ENCODE data around the gene TMEM100. TPM values are rescaled to one million over a fixed set of nuclear protein-coding genes. Genes with fewer than 3 reads are reported as not detected.

Gene TMEM100
- polyA plus RNA-seq, 1 donor from 2014 or later: not detected

- no peaks in the 10 kb centered on the region for H3F3A ChIP-seq (ENCODE audit: insufficient read depth, low read length, poor library complexity, severe bottlenecking)
- no peaks in the 10 kb centered on the region for H3K36me3 ChIP-seq (ENCODE audit: insufficient read depth, low read length)
- no peaks in the 10 kb centered on the region for H3K27me3 ChIP-seq (ENCODE audit: insufficient read depth, low read depth, low read length)
- no peaks in the 10 kb centered on the region for H3K79me2 ChIP-seq (replicated peaks; ENCODE audit: insufficient read depth, low read length)
- no peak overlapping the region for H3K4me2 ChIP-seq (ENCODE audit: low read length)
- no peak overlapping the region for H3K9ac ChIP-seq (ENCODE audit: low read length)
- no peaks in the 10 kb centered on the region for H3K9me3 ChIP-seq (ENCODE audit: low read length)
- no peaks in the 10 kb centered on the region for H4K20me1 ChIP-seq (ENCODE audit: insufficient read depth)
- no peak overlapping the region for H3K27ac ChIP-seq (ENCODE audit: low read length)
- no peak overlapping the region for H2AFZ ChIP-seq (ENCODE audit: low read depth, low read length)
- no peaks in the 10 kb centered on the region for H3K9me2 ChIP-seq (ENCODE audit: insufficient read depth, low read length)
- no peak overlapping the region for H3K4me3 ChIP-seq (ENCODE audit: low read length)
- no peak for TF ChIP-seq RAD21 (conservative IDR thresholded peaks at IDR 0.05)
- no peak for TF ChIP-seq CTCF (IDR thresholded peaks at IDR 0.05; ENCODE audit: poor library complexity, severe bottlenecking)
- TF ChIP-seq EZH2 (IDR thresholded peaks at IDR 0.05; ENCODE audit: borderline replicate concordance, insufficient read depth, low read length, poor library complexity, severe bottlenecking): no peak
- TF ChIP-seq POLR2AphosphoS5 (IDR thresholded peaks at IDR 0.05): no peak
- no peak for TF ChIP-seq EP300 (conservative IDR thresholded peaks at IDR 0.05; ENCODE audit: poor library complexity, severe bottlenecking)
- TF ChIP-seq MXI1 (conservative IDR thresholded peaks at IDR 0.05; ENCODE audit: poor library complexity, severe bottlenecking): no peak
Measured at GRCh38 chr17:55734128-55734781, 11.6 kb upstream of the TMEM100 start.

DNA sequence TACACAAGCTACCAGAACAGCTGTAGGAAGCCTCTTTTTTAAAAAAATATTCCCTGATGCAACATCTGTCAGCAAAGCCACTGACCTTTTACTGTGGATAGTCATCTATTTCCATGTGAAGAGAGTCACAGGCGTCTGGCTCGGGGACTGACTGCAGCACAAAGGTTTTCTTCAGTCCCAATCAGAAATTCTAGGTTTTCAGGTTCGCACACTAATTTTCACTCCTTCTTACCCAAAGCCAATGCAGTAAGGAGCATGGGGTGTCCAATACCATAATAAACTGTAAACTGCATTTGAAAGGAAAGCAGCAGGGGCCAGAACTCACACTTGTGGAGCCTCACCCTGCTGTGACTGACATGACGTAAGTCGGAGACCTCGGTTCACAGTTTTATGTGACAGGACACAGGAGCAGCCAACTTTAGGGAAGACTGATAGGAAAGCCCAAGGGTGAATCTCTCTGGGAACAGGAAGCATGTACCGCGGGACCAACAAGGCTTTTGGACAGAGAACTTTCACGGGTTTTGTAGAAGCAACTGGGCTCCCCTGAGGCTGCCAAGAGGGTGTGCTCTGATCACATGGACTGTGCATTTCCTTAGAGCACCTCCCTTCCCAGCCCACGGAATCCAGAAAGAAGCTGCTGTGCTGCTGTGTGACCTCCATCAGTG lies 9.1 kb upstream of the TMEM100 start:
- no peaks in the 10 kb centered on the region for H3K79me2 ChIP-seq (replicated peaks; ENCODE audit: insufficient read depth, low read length)
- no peaks in the 10 kb centered on the region for H3K9me3 ChIP-seq (ENCODE audit: low read length)
- H3K4me2 ChIP-seq (ENCODE audit: low read length): no peak overlapping the region
- TF ChIP-seq SMC3 (conservative IDR thresholded peaks at IDR 0.05; ENCODE audit: poor library complexity) (no peak), TAF1 (IDR thresholded peaks at IDR 0.05; ENCODE audit: low read depth) (no peak), POLR2AphosphoS5 (IDR thresholded peaks at IDR 0.05) (no peak), EP300 (conservative IDR thresholded peaks at IDR 0.05; ENCODE audit: poor library complexity, severe bottlenecking) (no peak), MXI1 (conservative IDR thresholded peaks at IDR 0.05; ENCODE audit: poor library complexity, severe bottlenecking) (no peak), CTCF (IDR thresholded peaks at IDR 0.05; ENCODE audit: poor library complexity, severe bottlenecking) (no peak)
- H4K20me1 ChIP-seq (ENCODE audit: insufficient read depth): no peaks in the 10 kb centered on the region
- H3K27ac ChIP-seq (ENCODE audit: low read length): no peak overlapping the region
- no peaks in the 10 kb centered on the region for H3F3A ChIP-seq (ENCODE audit: insufficient read depth, low read length, poor library complexity, severe bottlenecking)
- H3K36me3 ChIP-seq (ENCODE audit: insufficient read depth, low read length): no peaks in the 10 kb centered on the region
- no peak overlapping the region for H3K4me3 ChIP-seq (ENCODE audit: low read length)
- H3K9ac ChIP-seq (ENCODE audit: low read length): no peak overlapping the region
- H3K9me2 ChIP-seq (ENCODE audit: insufficient read depth, low read length): no peaks in the 10 kb centered on the region
- no peaks in the 10 kb centered on the region for H3K27me3 ChIP-seq (ENCODE audit: insufficient read depth, low read depth, low read length)
- no peak overlapping the region for H2AFZ ChIP-seq (ENCODE audit: low read depth, low read length)
